HCT116 (cell line): Measurements from ENCODE around the gene OR6X1. TPM values are rescaled to one million over a fixed set of nuclear protein-coding genes. Genes with fewer than 3 reads are reported as not detected.

ENCODE experiments used
- ATAC-seq: fragments of 200-7000 bp; cut with Tn5 transposase; 2 replicates; pipeline ENCODE4 v1.9.1; 2020; ENCODE audit warnings: mild to moderate bottlenecking, moderate library complexity
- BruUV-seq: library from RNA; stranded (reverse); fragments of 400-500 nt; replicated peaks from 2 replicates; lab custom pipeline; 2021; lab: Mats Ljungman, UMichigan
- CTCF ChIA-PET: fragments of 300-600 bp; sonication (Branson Sonifier 250); formaldehyde crosslinking; loops from one replicate; lab custom pipeline; 2021; ENCODE audit warnings: antibody characterized with exemption; lab: Charles Lee
- POLR2A ChIA-PET: fragments of 300-600, 350-600 bp; sonication (Branson Sonifier 250); formaldehyde crosslinking; loops from one replicate; lab custom pipeline; 2021; ENCODE audit warnings: antibody characterized with exemption; lab: Charles Lee
- RAD21 ChIA-PET, 2 experiments: fragments of 300-600 bp; sonication (Branson Sonifier 250); formaldehyde crosslinking; loops; one replicate each; lab custom pipeline; 2023; ENCODE audit warnings: low total read pairs in 2 of 2; ENCODE audit not compliant: uncharacterized antibody in 2 of 2, unreplicated experiment in 2 of 2, low non-redundant PET in 1 of 2; lab: Charles Lee
- DNase-seq: peaks from one replicate; pipeline ENCODE4 v3.0.0-alpha.2; 2010; ENCODE audit warnings: low read depth, low spot score
- H2AFZ ChIP-seq: fragments of 200-600 bp; shearing (Covaris generic), sonication (generic); 2 replicates; pipeline ENCODE4 v1.6.1; 2017; ENCODE audit warnings: low read depth, mixed run types, mixed read lengths, antibody characterized with exemption, low read length; ENCODE audit not compliant: poor library complexity, severe bottlenecking
- H3K27ac ChIP-seq: 2 replicates; pipeline ENCODE4 v1.5.1; 2012; ENCODE audit warnings: low read depth, low read length
- H3K27me3 ChIP-seq: fragments of 200-600 bp; sonication (generic); 2 replicates; pipeline ENCODE4 v1.6.1; 2016; ENCODE audit warnings: mixed run types, low read length, mixed read lengths; ENCODE audit not compliant: insufficient read depth
- H3K36me3 ChIP-seq, 2 experiments: fragments of 200-500 bp in 1 of 2; fragments of 200-600 bp in 1 of 2; sonication (Bioruptor generic) in 1 of 2; sonication (generic) in 1 of 2; 2 replicates each; pipeline versions ENCODE4 v1.5.1 to v1.6.1; 2014 to 2016; ENCODE audit warnings: low read length in 2 of 2, inconsistent platforms in 1 of 2, mixed read lengths in 1 of 2, mixed run types in 1 of 2; ENCODE audit not compliant: insufficient read depth in 2 of 2, control insufficient read depth in 1 of 2
- H3K4me1 ChIP-seq, 2 experiments: fragments of 200-600 bp in 1 of 2; sonication (generic) in 1 of 2; 2 replicates each; pipeline versions ENCODE4 v1.5.1 to v1.6.1; 2012 to 2017; ENCODE audit warnings: low read length in 2 of 2, inconsistent platforms in 1 of 2, mild to moderate bottlenecking in 1 of 2, mixed read lengths in 1 of 2, mixed run types in 1 of 2, moderate library complexity in 1 of 2; ENCODE audit not compliant: insufficient read depth in 2 of 2, control insufficient read depth in 1 of 2
- H3K4me2 ChIP-seq: fragments of 200-600 bp; sonication (generic); 2 replicates; pipeline ENCODE4 v1.6.1; 2017; ENCODE audit warnings: mixed run types, low read length, mixed read lengths
- H3K4me3 ChIP-seq, 2 experiments: fragments of 200-600 bp in 1 of 2; sonication (generic) in 1 of 2; replicated peaks in 1 of 2; 2 replicates each; pipeline ENCODE4 v1.5.1; 2011 to 2016; ENCODE audit warnings: low read length in 2 of 2, control low read depth in 1 of 2, low read depth in 1 of 2, mild to moderate bottlenecking in 1 of 2, mixed read lengths in 1 of 2, mixed run types in 1 of 2
- H3K79me2 ChIP-seq: fragments of 200-600 bp; sonication (generic); 2 replicates; pipeline ENCODE4 v1.6.1; 2017; ENCODE audit warnings: mild to moderate bottlenecking, mixed run types, low read length, moderate library complexity, mixed read lengths; ENCODE audit not compliant: insufficient read depth
- H3K9ac ChIP-seq: fragments of 200-600 bp; sonication (generic); 2 replicates; pipeline ENCODE4 v1.6.1; 2016; ENCODE audit warnings: low read length, mixed read lengths
- H3K9me2 ChIP-seq: fragments of 200-600 bp; sonication (generic), shearing (Covaris generic); 2 replicates; pipeline ENCODE4 v1.6.1; 2017; ENCODE audit warnings: mixed run types, mild to moderate bottlenecking, moderate library complexity; ENCODE audit not compliant: insufficient read depth
- H3K9me3 ChIP-seq, 2 experiments: fragments of 200-500 bp in 1 of 2; fragments of 200-600 bp in 1 of 2; sonication (Bioruptor generic) in 1 of 2; sonication (generic) in 1 of 2; 2 replicates each; pipeline ENCODE4 v1.6.1; 2014 to 2017; ENCODE audit warnings: low read length in 2 of 2, mixed read lengths in 2 of 2, inconsistent platforms in 1 of 2, low read depth in 1 of 2, mild to moderate bottlenecking in 1 of 2, mixed run types in 1 of 2, moderate library complexity in 1 of 2; ENCODE audit not compliant: control insufficient read depth in 1 of 2, insufficient read depth in 1 of 2
- H4K20me1 ChIP-seq: fragments of 200-600 bp; sonication (generic), shearing (Covaris generic); 2 replicates; pipeline ENCODE4 v1.6.1; 2017; ENCODE audit warnings: mixed run types, mild to moderate bottlenecking, moderate library complexity; ENCODE audit not compliant: insufficient read depth
- CEBPB ChIP-seq: IDR thresholded peaks from 2 replicates; pipeline ENCODE4 v1.6.1; 2012; ENCODE audit warnings: low read depth
- EGR1 ChIP-seq: IDR thresholded peaks from 2 replicates; pipeline ENCODE4 v1.6.1; 2012; ENCODE audit warnings: low read depth
- ELF1 ChIP-seq: IDR thresholded peaks from 2 replicates; pipeline ENCODE4 v1.6.1; 2012; ENCODE audit warnings: low read depth, borderline replicate concordance
- EZH2 ChIP-seq: fragments of 200-600 bp; sonication (generic); IDR thresholded peaks from 2 replicates; pipeline ENCODE4 v1.6.1; 2017; ENCODE audit warnings: antibody characterized with exemption, mixed run types
- EZH2phosphoT487 ChIP-seq: fragments of 200-600 bp; IDR thresholded peaks from 2 replicates; pipeline ENCODE4 v1.6.1; 2018; ENCODE audit warnings: antibody characterized with exemption, borderline replicate concordance
- FOSL1 ChIP-seq: IDR thresholded peaks from 2 replicates; pipeline ENCODE4 v1.6.1; 2012; ENCODE audit warnings: low read depth
- POLR2A ChIP-seq: IDR thresholded peaks from 2 replicates; pipeline ENCODE4 v1.7.0; 2011; ENCODE audit warnings: borderline replicate concordance; ENCODE audit not compliant: insufficient read depth, insufficient read length; ENCODE audit errors: extremely low read depth
- POLR2AphosphoS5 ChIP-seq: IDR thresholded peaks from 2 replicates; pipeline ENCODE4 v1.6.1; 2011; ENCODE audit warnings: mild to moderate bottlenecking, low read depth, low read length, moderate library complexity
- SIN3A ChIP-seq: IDR thresholded peaks from 2 replicates; pipeline ENCODE4 v1.6.1; 2012; ENCODE audit warnings: low read depth
- SP1 ChIP-seq: IDR thresholded peaks from 2 replicates; pipeline ENCODE4 v1.6.1; 2012; ENCODE audit warnings: low read depth
- SRF ChIP-seq: IDR thresholded peaks from 2 replicates; pipeline ENCODE4 v1.6.1; 2012; ENCODE audit warnings: low read depth
- TCF7L2 ChIP-seq: IDR thresholded peaks from 2 replicates; pipeline ENCODE4 v1.7.0; 2011; ENCODE audit warnings: borderline replicate concordance, inconsistent platforms; ENCODE audit not compliant: insufficient read depth, insufficient read length; ENCODE audit errors: extremely low read depth
- YY1 ChIP-seq: IDR thresholded peaks from 2 replicates; pipeline ENCODE4 v1.6.1; 2011; ENCODE audit warnings: low read length, low read depth, moderate library complexity, mild to moderate bottlenecking; ENCODE audit not compliant: insufficient replicate concordance; ENCODE audit errors: extremely low read depth
- ZFX ChIP-seq: fragments of 450-650 bp; IDR thresholded peaks from 2 replicates; pipeline ENCODE4 v1.6.1; 2017
- ZNF274 ChIP-seq: fragments of 200-500 bp; sonication (Bioruptor generic); IDR thresholded peaks from 2 replicates; pipeline ENCODE4 v1.6.1; 2014; ENCODE audit warnings: mild to moderate bottlenecking, low read depth, low read length, inconsistent platforms
- intact Hi-C: fragments of 100-400 bp; cut with micrococcal nuclease; formaldehyde crosslinking; loops from 2 replicates; pipeline ENCODE4 v1.10.0; 2022
- total RNA-seq: library from RNA; stranded (reverse); gene quantifications from one replicate; pipeline ENCODE4 v1.2.1, GENCODE V29; 2021; ENCODE audit not compliant: unreplicated experiment
- TF ChIP-seq, protein P1 (sequence below): IDR thresholded peaks from 2 replicates; pipeline ENCODE4 v1.6.1; 2012
- TF ChIP-seq, protein P2 (sequence below), 3 experiments: fragments of 200-600 bp in 1 of 3; sonication (generic) in 1 of 3; IDR thresholded peaks in 2 of 3; conservative IDR thresholded peaks in 1 of 3; 2 replicates each; pipeline ENCODE4 v1.5.1; 2012 to 2017; ENCODE audit warnings: low read depth in 2 of 3, low read length in 2 of 3, antibody characterized with exemption in 1 of 3, borderline replicate concordance in 1 of 3, control low read depth in 1 of 3, mild to moderate bottlenecking in 1 of 3, mixed read lengths in 1 of 3, mixed run types in 1 of 3, moderate library complexity in 1 of 3; ENCODE audit not compliant: insufficient read depth in 1 of 3
- TF ChIP-seq, protein P3 (sequence below): IDR thresholded peaks from 2 replicates; pipeline ENCODE4 v1.6.1; 2012

Gene OR6X1
- total RNA-seq, 1 experiment from 2014 or later = not detected

DNA sequence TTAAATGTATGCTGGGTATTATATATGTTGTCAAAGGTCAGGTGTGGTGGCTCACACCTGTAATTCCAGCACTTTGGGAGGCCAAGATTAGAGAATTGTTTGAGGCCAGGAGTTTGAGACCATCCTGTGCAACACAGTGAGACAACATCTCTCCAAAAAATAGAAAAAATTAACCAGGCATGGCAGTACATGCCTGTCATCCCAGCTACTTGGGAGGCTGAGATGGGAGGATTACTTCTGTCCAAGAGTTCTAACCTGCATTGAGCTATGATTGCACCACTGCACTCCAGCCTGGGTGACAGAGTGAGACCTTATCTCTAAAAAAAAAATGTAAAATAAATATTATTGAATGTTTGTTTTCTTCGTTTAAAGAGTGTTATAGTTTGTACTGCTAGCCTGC lies 11.3 kb upstream of the OR6X1 start:
- POLR2A ChIA-PET = no interaction called here
- ATAC-seq = no peak

DNA sequence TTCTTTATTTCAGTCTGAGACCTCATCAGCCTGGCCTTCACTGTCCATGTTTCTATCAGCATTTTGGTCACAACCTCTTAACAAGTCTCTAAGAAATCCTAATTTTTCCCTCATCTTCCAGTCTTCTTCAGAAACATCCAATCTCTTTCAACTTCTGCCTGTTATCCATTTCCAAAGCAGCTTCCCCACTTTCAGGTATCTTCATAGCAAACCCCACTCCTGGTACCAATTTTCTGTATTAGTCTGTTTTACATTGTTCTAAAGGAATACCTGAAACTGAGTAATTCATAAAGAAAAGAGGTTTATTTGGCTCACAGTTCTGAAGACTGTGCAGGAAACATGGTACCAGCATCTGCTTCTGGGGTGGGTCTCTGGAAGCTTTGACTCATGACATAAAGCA lies 8.1 kb upstream of the OR6X1 start:
- TF ChIP-seq, protein P1, sequence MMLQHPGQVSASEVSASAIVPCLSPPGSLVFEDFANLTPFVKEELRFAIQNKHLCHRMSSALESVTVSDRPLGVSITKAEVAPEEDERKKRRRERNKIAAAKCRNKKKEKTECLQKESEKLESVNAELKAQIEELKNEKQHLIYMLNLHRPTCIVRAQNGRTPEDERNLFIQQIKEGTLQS = no peak
- TF ChIP-seq SRF (no peak), ZFX (no peak), EZH2phosphoT487 (no peak), EZH2 (no peak), POLR2A (no peak), ELF1 (no peak), EGR1 (no peak), ZNF274 (no peak), YY1 (no peak), SIN3A (no peak), SP1 (no peak), FOSL1 (no peak), CEBPB (no peak), TCF7L2 (no peak), POLR2AphosphoS5 (no peak)
- TF ChIP-seq, protein P2, sequence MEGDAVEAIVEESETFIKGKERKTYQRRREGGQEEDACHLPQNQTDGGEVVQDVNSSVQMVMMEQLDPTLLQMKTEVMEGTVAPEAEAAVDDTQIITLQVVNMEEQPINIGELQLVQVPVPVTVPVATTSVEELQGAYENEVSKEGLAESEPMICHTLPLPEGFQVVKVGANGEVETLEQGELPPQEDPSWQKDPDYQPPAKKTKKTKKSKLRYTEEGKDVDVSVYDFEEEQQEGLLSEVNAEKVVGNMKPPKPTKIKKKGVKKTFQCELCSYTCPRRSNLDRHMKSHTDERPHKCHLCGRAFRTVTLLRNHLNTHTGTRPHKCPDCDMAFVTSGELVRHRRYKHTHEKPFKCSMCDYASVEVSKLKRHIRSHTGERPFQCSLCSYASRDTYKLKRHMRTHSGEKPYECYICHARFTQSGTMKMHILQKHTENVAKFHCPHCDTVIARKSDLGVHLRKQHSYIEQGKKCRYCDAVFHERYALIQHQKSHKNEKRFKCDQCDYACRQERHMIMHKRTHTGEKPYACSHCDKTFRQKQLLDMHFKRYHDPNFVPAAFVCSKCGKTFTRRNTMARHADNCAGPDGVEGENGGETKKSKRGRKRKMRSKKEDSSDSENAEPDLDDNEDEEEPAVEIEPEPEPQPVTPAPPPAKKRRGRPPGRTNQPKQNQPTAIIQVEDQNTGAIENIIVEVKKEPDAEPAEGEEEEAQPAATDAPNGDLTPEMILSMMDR (IDR thresholded peaks at IDR 0.05 in 2 of 3, conservative IDR thresholded peaks at IDR 0.05 in 1 of 3; ENCODE audit: borderline replicate concordance in 1 of 3, insufficient read depth in 1 of 3, low read depth in 2 of 3, low read length in 2 of 3) = no peak
- TF ChIP-seq, protein P3, sequence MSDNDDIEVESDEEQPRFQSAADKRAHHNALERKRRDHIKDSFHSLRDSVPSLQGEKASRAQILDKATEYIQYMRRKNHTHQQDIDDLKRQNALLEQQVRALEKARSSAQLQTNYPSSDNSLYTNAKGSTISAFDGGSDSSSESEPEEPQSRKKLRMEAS = no peak
- TF ChIP-seq, all 23 proteins: peak for 0
- Histone ChIP-seq H3K79me2 (no peaks in the 10 kb centered on the region), H3K4me2 (no peak overlapping the region), H3K36me3 (no peaks in the 10 kb centered on the region), H2AFZ (no peak overlapping the region), H4K20me1 (no peaks in the 10 kb centered on the region), H3K4me3 (no peak overlapping the region), H3K9me3 (no peaks in the 10 kb centered on the region; a peak in 1 of 4 replicates), H3K27ac (no peak overlapping the region), H3K27me3 (peaks cover 20% of the 10 kb centered on the region), H3K4me1 (no peaks in the 10 kb centered on the region), H3K9me2 (no peaks in the 10 kb centered on the region), H3K9ac (no peak overlapping the region)
- ATAC-seq = no peak
- intact Hi-C loops = no loop called here
- ChIA-PET POLR2A (no interaction called here), RAD21 (no interaction called here), CTCF (no interaction called here)
- no peak for DNase-seq
- no TSS peak for BruUV-seq

More for the DNA sequence above, 11.3 kb upstream of the OR6X1 start:
- Histone ChIP-seq H3K9me3 (no peaks in the 10 kb centered on the region; a peak in 1 of 4 replicates), H4K20me1 (no peaks in the 10 kb centered on the region), H3K36me3 (no peaks in the 10 kb centered on the region), H3K79me2 (no peaks in the 10 kb centered on the region), H3K27ac (no peak overlapping the region), H3K9me2 (no peaks in the 10 kb centered on the region), H3K4me2 (no peak overlapping the region), H3K9ac (no peak overlapping the region), H3K27me3 (no peaks in the 10 kb centered on the region), H2AFZ (no peak overlapping the region), H3K4me1 (no peaks in the 10 kb centered on the region), H3K4me3 (no peak overlapping the region)
- ChIA-PET RAD21 (no interaction called here), CTCF (interaction anchor here (0.7 kb wide), 1 partner anchor 71 kb away, joined by 3 read pairs; no protein-coding TSS in a partner anchor)
- DNase-seq = no peak
- no TSS peak for BruUV-seq
- intact Hi-C loops = no loop called here
- TF ChIP-seq SIN3A (no peak), ZNF274 (no peak), EZH2 (no peak), TCF7L2 (no peak), SRF (no peak)
